HepG2 (cell line): ENCODE measurements around the gene CDH23. TPM values are rescaled to one million over a fixed set of nuclear protein-coding genes. Genes with fewer than 3 reads are reported as not detected.

Experiments used
- ATAC-seq: fragments of 200-7000 bp; cut with Tn5 transposase; 3 replicates; pipeline ENCODE4 v1.9.1; 2020; ENCODE audit warnings: mild to moderate bottlenecking, moderate library complexity
- BruUV-seq: library from RNA; stranded (reverse); fragments of 400-500 nt; replicated peaks from 2 replicates; lab custom pipeline; 2021; lab: Mats Ljungman, UMichigan
- CTCF ChIA-PET: fragments of 300-600 bp; formaldehyde crosslinking; extraction: SDS; loops from one replicate; lab custom pipeline; 2021; ENCODE audit warnings: low total read pairs, inconsistent platforms, low intra/inter-chr PET ratio; lab: Yijun Ruan, JAX
- POLR2A ChIA-PET: fragments of 350-600 bp; sonication (Branson Sonifier 250); formaldehyde crosslinking; loops from one replicate; lab custom pipeline; 2020; ENCODE audit warnings: antibody characterized with exemption, inconsistent platforms; lab: Yijun Ruan, JAX
- DNase-seq: peaks from one replicate; pipeline ENCODE4 v3.0.0-alpha.2; 2015; ENCODE audit warnings: low spot score
- FAIRE-seq: peaks from 3 replicates; lab custom pipeline; 2011; peaks lifted over from hg19 to GRCh38; lab: Jason Lieb, UNC
- H2AFZ ChIP-seq: one replicate; pipeline ENCODE4 v1.6.1; 2011; ENCODE audit warnings: low read length, inconsistent platforms
- H3K27ac ChIP-seq: fragments of 300-600 bp; 3 replicates; pipeline ENCODE4 v1.8.0; 2011; ENCODE audit warnings: mixed run types, mild to moderate bottlenecking, mixed read lengths, low read length, inconsistent platforms; ENCODE audit not compliant: insufficient read depth; ENCODE audit errors: extremely low read length
- H3K27me3 ChIP-seq, 2 experiments: fragments of 200-600 bp in 1 of 2; 2 replicates in 1 of 2; 3 replicates in 1 of 2; pipeline versions ENCODE4 v1.6.0 to v1.8.0; 2011; ENCODE audit warnings: low read length in 2 of 2, mild to moderate bottlenecking in 2 of 2, moderate library complexity in 2 of 2, inconsistent platforms in 1 of 2; ENCODE audit not compliant: insufficient read depth in 2 of 2, control insufficient read depth in 1 of 2
- H3K36me3 ChIP-seq, 2 experiments: fragments of 200-600 bp in 1 of 2; replicated peaks in 1 of 2; 2 replicates in 1 of 2; 3 replicates in 1 of 2; pipeline versions ENCODE4 v1.5.1 to v1.8.0; 2011; ENCODE audit warnings: low read length in 2 of 2, inconsistent platforms in 1 of 2; ENCODE audit not compliant: insufficient read depth in 2 of 2, control insufficient read depth in 1 of 2
- H3K4me1 ChIP-seq: 2 replicates; pipeline ENCODE4 v1.5.1; 2012; ENCODE audit warnings: low read length, inconsistent platforms; ENCODE audit not compliant: insufficient read depth
- H3K4me2 ChIP-seq: 2 replicates; pipeline ENCODE4 v1.6.0; 2011; ENCODE audit warnings: low read depth, low read length, inconsistent platforms
- H3K4me3 ChIP-seq, 3 experiments: fragments of 200-600 bp in 1 of 3; sonication (generic), shearing (Covaris generic) in 1 of 3; replicated peaks in 1 of 3; 2 replicates each; pipeline ENCODE4 v1.5.1; 2011 to 2016; ENCODE audit warnings: low read length in 3 of 3, inconsistent platforms in 2 of 3, low read depth in 2 of 3, mild to moderate bottlenecking in 2 of 3, control low read depth in 1 of 3, mixed read lengths in 1 of 3; ENCODE audit not compliant: insufficient read depth in 1 of 3
- H3K79me2 ChIP-seq: one replicate; pipeline ENCODE4 v1.6.1; 2011; ENCODE audit warnings: low read length, inconsistent platforms; ENCODE audit not compliant: insufficient read depth
- H3K9ac ChIP-seq: 2 replicates; pipeline ENCODE4 v1.6.0; 2011; ENCODE audit warnings: mild to moderate bottlenecking, low read depth, low read length, inconsistent platforms; ENCODE audit not compliant: insufficient read depth
- H3K9me3 ChIP-seq: 2 replicates; pipeline ENCODE4 v1.5.1; 2012; ENCODE audit warnings: mild to moderate bottlenecking, low read length
- H4K20me1 ChIP-seq: 2 replicates; pipeline ENCODE4 v1.6.0; 2011; ENCODE audit warnings: inconsistent platforms, mild to moderate bottlenecking, low read length, moderate library complexity; ENCODE audit not compliant: insufficient read depth
- AKAP8 ChIP-seq: sonication (generic); formaldehyde crosslinking; IDR thresholded peaks from 2 replicates; pipeline ENCODE4 v1.5.1; 2020; ENCODE audit warnings: mild to moderate bottlenecking, missing genetic modification reagents
- FOXP4 ChIP-seq: sonication (generic); formaldehyde crosslinking; IDR thresholded peaks from 2 replicates; pipeline ENCODE4 v1.4.0; 2020; ENCODE audit warnings: missing genetic modification reagents
- NFYC ChIP-seq: IDR thresholded peaks from 2 replicates; pipeline ENCODE4 v1.6.1; 2016; ENCODE audit warnings: missing genetic modification reagents, missing compliant biosample characterization
- POLR2A ChIP-seq, 2 experiments: IDR thresholded peaks; 2 replicates each; pipeline ENCODE4 v1.6.1; 2011; ENCODE audit warnings: low read depth in 2 of 2, low read length in 2 of 2, mild to moderate bottlenecking in 1 of 2, moderate library complexity in 1 of 2; ENCODE audit not compliant: insufficient read depth in 1 of 2
- SETDB1 ChIP-seq: sonication (generic); formaldehyde crosslinking; IDR thresholded peaks from 2 replicates; pipeline ENCODE4 v1.5.1; 2020; ENCODE audit warnings: missing genetic modification reagents, mild to moderate bottlenecking, borderline replicate concordance
- SOX5 ChIP-seq: IDR thresholded peaks from 2 replicates; pipeline ENCODE4 v1.6.1; 2016; ENCODE audit warnings: borderline replicate concordance
- ZNF276 ChIP-seq: sonication (generic); formaldehyde crosslinking; IDR thresholded peaks from 2 replicates; pipeline ENCODE4 v1.4.0; 2020; ENCODE audit warnings: mild to moderate bottlenecking, low read depth, missing genetic modification reagents
- ZNF367 ChIP-seq: sonication (generic); formaldehyde crosslinking; IDR thresholded peaks from 2 replicates; pipeline ENCODE4 v1.4.0; 2020; ENCODE audit warnings: missing genetic modification reagents, borderline replicate concordance
- ZNF546 ChIP-seq: sonication (generic); formaldehyde crosslinking; conservative IDR thresholded peaks from 2 replicates; pipeline ENCODE4 v1.8.1; 2023; ENCODE audit warnings: mild to moderate bottlenecking, missing genetic modification reagents
- WGBS: methylation state at CpG from one replicate; pipeline ENCODE4 v1.1.6; 2017; ENCODE audit warnings: low lambda C conversion rate; 5-methylcytosine and 5-hydroxymethylcytosine counted together
- in situ Hi-C: cut with HindIII; loops from 2 replicates; pipeline ENCODE4 v1.10.0; 2017; ENCODE audit warnings: low pct_unique_long_range_greater_than_20kb; ENCODE audit not compliant: extremely low pct_ligation_motif_present
- intact Hi-C: fragments of 100-400 bp; cut with micrococcal nuclease; formaldehyde crosslinking; loops from one replicate; pipeline ENCODE4 v1.10.0; 2022; ENCODE audit not compliant: unreplicated experiment
- polyA plus RNA-seq, 8 experiments: library from polyadenylated mRNA; depleted of rRNA in 3 of 8; stranded (reverse) in 7 of 8; unstranded in 1 of 8; fragments of >200 nt; fragmentation: Illumina TruSeq in 4 of 8; extraction: Trizol in 4 of 8; gene quantifications; 2 replicates each; pipeline versions ENCODE4 v1.2.1 to v1.2.3, GENCODE V29; 2011 to 2016; ENCODE audit warnings: low read depth in 4 of 8, missing spikeins in 1 of 8, mixed read lengths in 1 of 8; ENCODE audit not compliant: insufficient read depth in 1 of 8
- total RNA-seq, 5 experiments: library from RNA; depleted of rRNA; stranded (reverse); fragments of >200 nt; fragmentation: Illumina TruSeq; extraction: Trizol; gene quantifications; 2 replicates each; pipeline ENCODE4 v1.2.3, GENCODE V29; 2016; ENCODE audit warnings: low read depth in 1 of 5

The CDH23 gene
- total and polyA plus RNA-seq, 2 of the 13 experiments (the other 11 are each of a cell fraction or from before 2014, with no cell fraction given): 0.13 TPM; not detected in 1

- FAIRE-seq (no peak), DNase-seq (no peak), ATAC-seq (no peak)
- no peaks in the 10 kb centered on the region for H3K79me2 ChIP-seq
- ChIA-PET POLR2A (no interaction called here), CTCF (no interaction called here)
- H4K20me1 ChIP-seq: no peaks in the 10 kb centered on the region
- no peaks in the 10 kb centered on the region for H3K9me3 ChIP-seq
- intact Hi-C loops: no loop called here
- no peak overlapping the region for H3K27ac ChIP-seq
- no peak overlapping the region for H3K4me3 ChIP-seq
- WGBS: 10% methylated on average over 4 of the region's 7 CpGs
- H3K4me2 ChIP-seq: no peak overlapping the region
- in situ Hi-C loops: no loop called here
- BruUV-seq: no TSS peak
- no peaks in the 10 kb centered on the region for H3K4me1 ChIP-seq
- H3K36me3 ChIP-seq: no peaks in the 10 kb centered on the region
- no peak overlapping the region for H3K9ac ChIP-seq
- H3K27me3 ChIP-seq: peaks cover 7 to 47% of the 10 kb centered on the region in 2 experiments; a peak in 3 of 5 replicates
- H2AFZ ChIP-seq: no peak overlapping the region
- TF ChIP-seq SOX5 (CRISPR knock-in tag) (no peak), SETDB1 (CRISPR knock-in tag) (no peak), ZNF546 (CRISPR knock-in tag) (no peak), ZNF367 (CRISPR knock-in tag) (no peak), NFYC (CRISPR knock-in tag) (no peak), AKAP8 (CRISPR knock-in tag) (no peak), ZNF276 (CRISPR knock-in tag) (no peak), POLR2A (IDR thresholded peaks at IDR 0.05; ENCODE audit: insufficient read depth in 1 of 2, low read depth in 2 of 2, low read length in 2 of 2) (no peak), FOXP4 (no peak)
These were observed 70.4 kb downstream of the CDH23 start for GRCh38 chr10:71467161-71467560.
